GM18498 (cell line): ENCODE measurements around the gene GMEB1.
"Not testable (repeated sequence)": the region's sequence is repeated elsewhere in the genome, so short reads cannot be mapped to it uniquely, and the experiment has no call there.

ENCODE experiments used
- ATAC-seq: cut with Tn5 transposase; IDR thresholded peaks from one replicate; pipeline ENCODE4 v1.9.1; 2021; ENCODE audit warnings: mild to moderate bottlenecking, moderate library complexity; ENCODE audit not compliant: unreplicated experiment

The GMEB1 gene

GRCh38 chr1:28668956-28669723 lies 556 bp downstream of the GMEB1 start:
- ATAC-seq, result peak; percentile 65

GRCh38 chr1:28671254-28671780 lies 2.7 kb downstream of the GMEB1 start:
- ATAC-seq, result no peak

- not testable (repeated sequence) for ATAC-seq
Measured at GRCh38 chr1:28672971-28673370, 4.4 kb downstream of the GMEB1 start.

GRCh38 chr1:28675924-28676257 lies 7.3 kb downstream of the GMEB1 start:
- no peak for ATAC-seq

GRCh38 chr1:28680151-28680550 lies 11.6 kb downstream of the GMEB1 start:
- ATAC-seq, result no peak

- no peak for ATAC-seq
Measured at GRCh38 chr1:28682840-28683239, 14.3 kb downstream of the GMEB1 start.

- ATAC-seq, result no peak
Measured at GRCh38 chr1:28684937-28685336, 16.4 kb downstream of the GMEB1 start.

- ATAC-seq, result not testable (repeated sequence)
Measured at GRCh38 chr1:28691627-28692026, 23.0 kb downstream of the GMEB1 start.

GRCh38 chr1:28703629-28704028 lies 35.0 kb downstream of the GMEB1 start:
- ATAC-seq, result no peak

GRCh38 chr1:28716336-28716735 lies 47.8 kb downstream of the GMEB1 start:
- no peak for ATAC-seq

- no peak for ATAC-seq
Measured at GRCh38 chr1:28718166-28718565, 49.6 kb downstream of the GMEB1 start.

- ATAC-seq, result no peak
Measured at GRCh38 chr1:28718586-28719331, 50.2 kb downstream of the GMEB1 start.

- ATAC-seq, result no peak
Measured at GRCh38 chr1:28719332-28719619, 50.7 kb downstream of the GMEB1 start.

GRCh38 chr1:28720376-28720775 lies 51.8 kb downstream of the GMEB1 start:
- no peak for ATAC-seq

GRCh38 chr1:28721927-28722326 lies 53.3 kb downstream of the GMEB1 start:
- not testable (repeated sequence) for ATAC-seq

GRCh38 chr1:28725365-28725764 lies 56.8 kb downstream of the GMEB1 start:
- not testable (repeated sequence) for ATAC-seq

GRCh38 chr1:28735961-28736449 lies 67.4 kb downstream of the GMEB1 start:
- ATAC-seq, result no peak

- peak; percentile 89 for ATAC-seq
Measured at GRCh38 chr1:28736450-28737306, 68.1 kb downstream of the GMEB1 start, which contains the start of gene YTHDF2. Gene YTHDF2 (plus strand): TSS chr1:28736940. CDS start chr1:28737121, 181 bp downstream.

- ATAC-seq, result peak; percentile 20
Measured at GRCh38 chr1:28737307-28738132, 68.9 kb downstream of the GMEB1 start.

GRCh38 chr1:28740118-28740517 lies 71.5 kb downstream of the GMEB1 start:
- no peak for ATAC-seq
